Endodermal cell (in vitro differentiated cells): ENCODE data around the gene NME2. TPM values are rescaled to one million over a fixed set of nuclear protein-coding genes. Genes with fewer than 3 reads are reported as not detected.
A peak's percentile ranks its signal among the peaks of the same experiment; 100 is the strongest.

ENCODE experiments used
- DNase-seq: peaks from one replicate; pipeline ENCODE4 v3.0.0-alpha.2; 2017
- H3K27ac ChIP-seq: 2 replicates; pipeline ENCODE4 v1.5.1; 2013; ENCODE audit warnings: mild to moderate bottlenecking, low read depth, low read length, moderate library complexity
- H3K27me3 ChIP-seq: 2 replicates; pipeline ENCODE4 v1.6.1; 2013; ENCODE audit warnings: mild to moderate bottlenecking, low read length, moderate library complexity; ENCODE audit not compliant: insufficient read depth, control insufficient read depth, poor library complexity, severe bottlenecking
- H3K36me3 ChIP-seq: 2 replicates; pipeline ENCODE4 v1.7.0; 2013; ENCODE audit warnings: mild to moderate bottlenecking, low read length, moderate library complexity; ENCODE audit not compliant: control insufficient read depth, insufficient read depth
- H3K4me1 ChIP-seq: one replicate; pipeline ENCODE4 v1.7.0; 2013; ENCODE audit warnings: low read length; ENCODE audit not compliant: control insufficient read depth, insufficient read depth
- H3K4me3 ChIP-seq: 2 replicates; pipeline ENCODE4 v1.5.1; 2013; ENCODE audit warnings: mild to moderate bottlenecking, low read length, moderate library complexity
- H3K9ac ChIP-seq: 2 replicates; pipeline ENCODE4 v1.6.1; 2013; ENCODE audit warnings: mild to moderate bottlenecking, low read length, moderate library complexity; ENCODE audit not compliant: poor library complexity, severe bottlenecking; ENCODE audit errors: extremely low read depth
- H3K9me3 ChIP-seq: 2 replicates; pipeline ENCODE4 v1.6.1; 2013; ENCODE audit warnings: mild to moderate bottlenecking, low read length, moderate library complexity; ENCODE audit not compliant: control insufficient read depth
- H3K27ac Mint-ChIP-seq: 2 replicates; pipeline ENCODE4 v1.8.0; 2020; ENCODE audit warnings: mixed read lengths
- H3K27me3 Mint-ChIP-seq: 2 replicates; pipeline ENCODE4 v1.8.0; 2021; ENCODE audit warnings: mild to moderate bottlenecking, mixed read lengths; ENCODE audit not compliant: insufficient read depth
- H3K36me3 Mint-ChIP-seq: 2 replicates; pipeline ENCODE4 v1.8.0; 2020; ENCODE audit warnings: low read depth, mixed read lengths
- H3K4me1 Mint-ChIP-seq: 2 replicates; pipeline ENCODE4 v1.8.0; 2020; ENCODE audit warnings: mixed read lengths
- H3K4me3 Mint-ChIP-seq: 2 replicates; pipeline ENCODE4 v1.8.0; 2020; ENCODE audit warnings: mild to moderate bottlenecking, moderate library complexity, mixed read lengths
- H3K9me3 Mint-ChIP-seq: 2 replicates; pipeline ENCODE4 v1.8.0; 2020; ENCODE audit warnings: mild to moderate bottlenecking, mixed read lengths
- CTCF ChIP-seq: fragments of 200-600 bp; sonication (generic); conservative IDR thresholded peaks from 2 replicates; pipeline ENCODE4 v1.5.0; 2021; ENCODE audit warnings: antibody characterized with exemption, mild to moderate bottlenecking
- WGBS, 2 experiments: methylation state at CpG; one replicate each; pipeline versions ENCODE4 v1.1.5 to v1.1.7; 2013; ENCODE audit warnings: missing lambda C conversion rate in 2 of 2, mixed read lengths in 1 of 2; ENCODE audit not compliant: insufficient coverage in 1 of 2, insufficient read length in 1 of 2; 5-methylcytosine and 5-hydroxymethylcytosine counted together
- total RNA-seq, 2 donors: library from RNA; stranded (reverse); fragmentation: NEBNext Ultra II Directional in 1 of 2; extraction: Animal tissue kit (Norgen Biotek cat#: 25700) in 1 of 2; gene quantifications; 2 replicates in 1 of 2; 3 replicates in 1 of 2; pipeline ENCODE4 v1.2.1, GENCODE V29; 2021

The NME2 gene
- total RNA-seq, 2 donors from 2014 or later = 560 to 707 TPM

DNA sequence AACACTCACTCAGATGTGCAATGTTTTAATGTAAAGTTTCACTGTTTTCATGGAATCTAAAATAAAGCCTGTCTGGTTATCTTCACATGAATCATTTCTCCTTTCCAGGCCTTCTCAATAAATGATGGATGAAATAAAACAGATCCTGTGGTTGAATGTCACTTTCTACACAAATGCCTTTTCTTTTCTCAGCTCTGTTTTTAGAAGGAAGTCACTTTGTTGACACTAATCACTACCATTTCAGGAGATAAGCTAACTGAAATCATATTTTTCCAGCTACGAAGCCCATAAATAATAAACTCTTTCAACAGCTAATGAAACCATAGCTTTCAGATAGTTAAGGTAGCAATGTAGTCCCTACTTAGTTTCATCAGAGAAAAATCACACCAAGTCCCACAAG is 17.9 kb downstream of the NME2 start:
- H3K27me3 Mint-ChIP-seq = no peaks in the 10 kb centered on the region
- H3K4me1 Mint-ChIP-seq = no peaks in the 10 kb centered on the region
- H3K36me3 Mint-ChIP-seq = peaks cover 69% of the 10 kb centered on the region
- H3K4me1 ChIP-seq = no peaks in the 10 kb centered on the region
- DNase-seq = no peak
- no peak overlapping the region for H3K4me3 ChIP-seq
- H3K4me3 Mint-ChIP-seq = no peak overlapping the region
- H3K27ac ChIP-seq = no peak overlapping the region
- no peak overlapping the region for H3K9ac ChIP-seq
- H3K9me3 ChIP-seq = no peaks in the 10 kb centered on the region
- H3K27ac Mint-ChIP-seq = no peak overlapping the region
- H3K27me3 ChIP-seq = no peaks in the 10 kb centered on the region
- H3K9me3 Mint-ChIP-seq = no peaks in the 10 kb centered on the region
- 91 to 100% methylated on average over 1 of the region's 1 CpG for WGBS, 2 experiments
- no peak for TF ChIP-seq CTCF
- peaks cover 67% of the 10 kb centered on the region for H3K36me3 ChIP-seq

- DNase-seq = peak; percentile 56
- WGBS, 2 experiments = 80 to 94% methylated on average over 1 to 7 of the region's 8 CpGs
- no peaks in the 10 kb centered on the region for H3K4me1 ChIP-seq
- no peak overlapping the region for H3K9ac ChIP-seq
- no peaks in the 10 kb centered on the region for H3K9me3 ChIP-seq
- Mint-ChIP-seq H3K27me3 (no peaks in the 10 kb centered on the region), H3K36me3 (peaks cover 74% of the 10 kb centered on the region), H3K4me3 (no peak overlapping the region), H3K27ac (no peak overlapping the region), H3K4me1 (no peaks in the 10 kb centered on the region), H3K9me3 (no peaks in the 10 kb centered on the region)
- peaks cover 66% of the 10 kb centered on the region for H3K36me3 ChIP-seq
- H3K27ac ChIP-seq = no peak overlapping the region
- no peak for TF ChIP-seq CTCF
- no peaks in the 10 kb centered on the region for H3K27me3 ChIP-seq
- no peak overlapping the region for H3K4me3 ChIP-seq
Observed at GRCh38 chr17:51185763-51186332, 19.6 kb downstream of the NME2 start.

DNA sequence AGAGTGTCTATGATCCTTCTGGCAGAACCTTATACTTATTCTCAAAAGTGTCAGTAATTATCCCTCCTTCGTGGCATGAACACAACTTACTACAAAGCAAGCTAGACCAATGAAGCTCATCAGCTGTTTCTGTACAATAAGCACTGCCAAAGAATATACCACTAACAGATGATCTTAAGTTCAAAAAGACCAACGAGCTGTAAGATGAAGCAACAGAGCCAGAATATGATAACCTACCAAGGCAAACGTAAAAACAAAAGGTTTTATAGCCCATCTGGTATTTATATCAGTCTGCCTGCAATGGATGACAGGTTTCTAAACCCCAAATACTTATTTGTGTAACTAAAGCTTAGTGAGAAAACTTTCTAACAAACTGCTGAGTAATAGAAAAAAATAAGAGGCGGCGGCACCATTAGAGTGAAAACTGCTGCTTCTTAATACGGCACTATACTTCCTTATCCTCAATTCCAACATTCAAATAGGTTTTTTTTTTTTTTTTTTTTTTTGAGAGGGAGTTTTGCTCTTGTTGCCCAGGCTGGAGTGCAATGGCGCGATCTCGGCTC is 22.1 kb downstream of the NME2 start:
- no peaks in the 10 kb centered on the region for H3K9me3 ChIP-seq
- H3K27me3 ChIP-seq = no peaks in the 10 kb centered on the region
- no peak overlapping the region for H3K4me3 ChIP-seq
- H3K36me3 Mint-ChIP-seq = peaks cover 73% of the 10 kb centered on the region
- no peak overlapping the region for H3K27ac Mint-ChIP-seq
- H3K4me1 ChIP-seq = no peaks in the 10 kb centered on the region
- H3K27me3 Mint-ChIP-seq = no peaks in the 10 kb centered on the region
- no peak overlapping the region for H3K9ac ChIP-seq
- no peaks in the 10 kb centered on the region for H3K9me3 Mint-ChIP-seq
- no peak overlapping the region for H3K27ac ChIP-seq
- H3K4me1 Mint-ChIP-seq = no peaks in the 10 kb centered on the region
- H3K4me3 Mint-ChIP-seq = no peak overlapping the region
- 95 to 100% methylated on average over 3 to 9 of the region's 9 CpGs for WGBS, 2 experiments
- no peak for DNase-seq
- H3K36me3 ChIP-seq = peaks cover 78% of the 10 kb centered on the region
- TF ChIP-seq CTCF = no peak
